Stimulated activated CD8-positive, alpha-beta memory T cell treated with anti-CD3 and anti-CD28 coated beads, Interleukin-15, amount 100 ng/mL, for 48 hours (primary cell): ENCODE measurements around the gene SGPP2.
"Not testable (repeated sequence)": the region's sequence is repeated elsewhere in the genome, so short reads cannot be mapped to it uniquely, and the experiment has no call there.

Experiments
- DNase-seq, 2 donors: peaks; one replicate each; pipeline ENCODE4 v3.0.0-alpha.2; 2020; ENCODE audit warnings: low read depth in 2 of 2

SGPP2 gene

DNA sequence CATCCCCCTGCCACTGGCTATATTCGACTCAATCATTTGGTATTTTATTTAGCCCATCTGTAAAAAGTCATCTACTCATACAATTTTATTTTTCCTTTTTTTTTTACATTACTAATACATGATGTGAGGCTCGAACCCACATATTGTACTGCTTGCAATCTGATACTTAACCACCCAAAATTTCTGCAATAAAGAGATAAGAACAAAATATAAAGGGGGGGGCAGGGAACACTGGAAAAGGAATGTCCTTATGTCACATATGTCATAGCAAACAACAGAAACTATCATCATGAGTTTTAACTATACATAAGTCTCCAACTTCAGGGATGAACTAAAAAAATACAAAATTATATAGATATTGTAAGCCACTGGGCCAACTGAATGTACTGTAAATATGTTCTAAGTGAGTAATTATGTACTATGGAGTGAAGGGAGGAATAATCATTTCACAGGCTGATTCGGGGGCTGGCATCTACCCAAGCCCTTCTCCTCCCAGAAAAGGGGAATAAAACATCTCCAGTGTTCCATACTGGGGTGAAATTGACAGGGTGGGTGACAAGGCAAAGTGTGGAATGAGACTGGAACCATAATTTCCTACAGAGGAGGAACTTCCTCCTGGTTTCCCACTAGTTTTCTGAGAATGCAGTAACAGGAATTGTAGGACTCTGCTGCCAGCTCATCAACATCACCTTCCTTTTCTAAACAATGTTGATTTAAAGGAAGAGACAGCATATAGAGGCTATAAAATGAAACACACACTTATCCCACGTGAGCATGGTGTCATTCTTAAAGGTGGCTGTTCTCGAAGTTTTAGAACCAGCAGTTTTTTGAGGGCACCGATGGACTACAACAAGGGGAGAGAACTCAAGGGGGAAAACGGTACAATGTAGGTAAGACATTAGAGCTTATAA is 152.1 kb downstream of the SGPP2 start:
- no peak for DNase-seq

DNA sequence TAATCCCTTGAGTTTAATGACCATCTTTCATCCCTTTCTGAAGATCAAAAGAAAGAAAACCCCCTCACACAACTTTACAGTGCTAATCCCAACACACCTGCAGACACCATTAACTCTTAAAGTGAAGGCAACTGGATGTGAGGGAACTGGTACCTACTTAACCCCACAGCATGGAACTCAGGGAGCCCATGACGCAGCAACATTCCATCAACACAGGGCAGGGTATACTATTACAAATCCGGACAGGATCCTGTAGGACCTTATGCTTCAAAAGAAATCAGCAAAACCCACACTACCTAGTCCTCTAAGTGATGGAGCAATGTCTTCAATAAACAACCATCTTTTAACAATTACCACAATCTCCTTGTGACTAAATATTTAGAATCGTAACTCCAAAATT is 153.0 kb downstream of the SGPP2 start:
- no peak for DNase-seq

DNA sequence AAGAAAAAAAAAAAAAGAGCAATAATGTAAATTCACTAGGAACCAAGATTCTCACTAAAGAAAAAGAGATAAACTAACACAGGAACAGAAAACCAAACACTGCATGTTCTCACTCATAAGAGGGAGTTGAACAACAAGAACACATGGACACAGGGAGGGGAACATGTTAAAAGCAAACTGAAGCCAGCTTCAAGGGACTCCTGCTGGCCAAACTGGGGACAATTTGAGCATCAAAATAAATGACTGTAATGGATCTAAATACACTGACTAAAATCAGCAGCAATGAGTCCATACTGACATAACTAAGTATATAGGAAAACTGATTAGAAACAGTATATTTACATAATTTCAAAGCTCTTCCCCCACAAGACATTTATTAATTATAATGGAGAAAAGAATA is 158.6 kb downstream of the SGPP2 start:
- DNase-seq, result no peak

DNA sequence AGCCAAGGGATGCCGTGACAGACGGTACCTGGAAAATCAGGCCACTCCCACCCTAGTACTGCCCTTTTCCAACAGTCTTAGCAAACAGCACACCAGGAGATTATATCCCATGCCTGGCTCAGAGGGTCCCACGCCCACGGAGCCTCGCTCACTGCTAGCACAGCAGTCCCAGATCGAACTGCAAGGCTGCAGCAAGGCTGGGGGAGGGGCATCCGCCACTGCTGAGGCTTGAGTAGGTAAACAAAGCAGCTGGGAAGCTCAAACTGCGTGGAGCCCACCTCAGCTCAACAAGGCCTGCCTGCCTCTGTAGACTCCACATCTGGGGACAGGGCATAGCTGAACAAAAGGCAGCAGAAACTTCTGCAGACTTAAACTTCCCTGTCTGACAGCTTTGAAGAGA is 160.2 kb downstream of the SGPP2 start:
- not testable (repeated sequence) for DNase-seq

DNA sequence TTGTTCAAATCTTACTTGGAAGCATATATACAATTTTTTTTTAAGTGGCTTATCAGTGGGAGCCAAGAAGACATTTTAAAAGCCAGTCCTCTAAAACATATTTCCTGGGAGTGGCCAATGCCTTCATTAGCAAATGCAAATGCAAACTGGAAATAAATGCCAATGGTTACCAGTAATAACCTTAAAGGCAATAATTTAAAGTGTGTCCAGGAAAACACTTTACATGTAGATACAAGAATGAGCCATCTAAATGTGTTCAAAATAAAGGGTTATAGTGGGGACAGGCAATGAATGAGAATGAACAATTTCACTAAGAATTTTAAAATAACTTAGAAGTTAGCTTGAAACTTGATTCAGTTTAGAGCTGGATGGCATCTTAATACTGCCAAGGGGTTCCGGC is 167.3 kb downstream of the SGPP2 start:
- DNase-seq, result no peak

DNA sequence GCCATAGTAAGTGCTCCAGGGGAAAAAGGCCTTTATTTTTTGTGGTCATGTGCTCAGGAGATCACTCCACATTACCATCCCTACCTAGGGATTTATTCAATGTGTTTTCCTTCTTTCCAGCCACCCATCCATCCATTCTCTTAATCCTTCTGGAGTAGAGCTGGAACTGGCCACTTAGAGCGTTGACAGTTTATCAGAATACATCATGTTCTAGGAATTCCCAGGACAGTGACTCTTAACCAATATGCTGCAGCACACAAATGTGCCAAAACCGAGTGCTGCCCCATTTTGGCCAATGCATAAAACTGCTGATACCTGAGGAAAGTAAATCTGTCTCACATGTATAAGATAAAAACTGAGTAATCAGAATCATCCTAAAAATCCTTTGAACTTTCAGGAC is 167.8 kb downstream of the SGPP2 start:
- no peak for DNase-seq

DNA sequence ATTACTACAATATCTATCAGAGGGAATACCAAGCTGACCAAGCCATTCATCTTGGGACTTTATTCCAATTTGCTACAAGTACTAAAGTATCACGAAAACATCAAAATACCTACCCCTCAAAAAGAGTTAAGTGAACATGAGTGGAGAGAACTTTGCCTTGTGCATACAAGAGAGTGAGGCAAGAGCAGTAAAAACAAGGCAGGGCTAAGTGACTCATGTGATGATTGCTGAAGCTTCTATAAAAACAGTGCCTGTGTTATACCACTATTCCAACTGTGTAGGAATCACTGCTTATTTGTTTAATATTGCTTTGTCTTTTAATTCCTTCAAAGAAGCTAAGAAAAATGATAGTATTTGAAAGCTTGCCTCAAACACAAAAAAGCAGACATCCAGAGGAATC is 170.3 kb downstream of the SGPP2 start:
- DNase-seq, result no peak

DNA sequence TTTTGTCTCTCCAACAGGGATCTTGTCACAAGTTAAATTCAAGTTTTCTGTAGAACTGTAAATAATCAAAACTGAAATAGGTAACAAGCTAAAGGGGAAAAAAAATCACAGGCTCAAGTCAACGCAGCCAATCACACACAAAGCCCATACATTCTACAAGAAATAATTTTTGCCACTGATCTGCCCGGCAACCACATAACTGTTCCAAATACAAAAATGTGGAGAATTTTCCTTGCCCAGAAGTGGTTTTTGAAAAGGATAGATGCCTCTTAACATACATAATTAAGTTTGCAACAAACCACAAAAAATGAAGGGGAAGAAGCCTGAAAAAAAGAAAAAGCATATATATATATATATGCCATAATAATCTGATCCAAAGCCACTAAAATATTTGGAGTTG is 171.2 kb downstream of the SGPP2 start:
- no peak for DNase-seq

DNA sequence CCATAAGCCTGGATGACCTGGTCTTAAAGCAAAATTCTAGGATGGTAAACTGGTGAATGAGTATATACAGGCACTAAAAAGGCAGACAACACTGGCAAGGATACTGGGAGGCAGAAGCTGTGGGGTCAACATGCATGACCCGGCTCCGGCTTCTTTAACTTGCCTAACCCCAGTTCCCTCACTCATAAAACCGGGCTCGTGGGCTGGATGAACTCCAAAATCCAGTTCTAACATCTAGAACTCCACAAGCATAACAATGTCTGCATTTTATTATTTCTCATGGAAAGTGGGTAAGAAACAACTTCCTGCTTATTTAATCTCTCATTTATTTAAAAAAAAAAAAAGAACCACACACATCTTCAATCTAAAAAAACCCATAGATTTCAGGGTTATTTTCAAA is 174.3 kb downstream of the SGPP2 start:
- no peak for DNase-seq

DNA sequence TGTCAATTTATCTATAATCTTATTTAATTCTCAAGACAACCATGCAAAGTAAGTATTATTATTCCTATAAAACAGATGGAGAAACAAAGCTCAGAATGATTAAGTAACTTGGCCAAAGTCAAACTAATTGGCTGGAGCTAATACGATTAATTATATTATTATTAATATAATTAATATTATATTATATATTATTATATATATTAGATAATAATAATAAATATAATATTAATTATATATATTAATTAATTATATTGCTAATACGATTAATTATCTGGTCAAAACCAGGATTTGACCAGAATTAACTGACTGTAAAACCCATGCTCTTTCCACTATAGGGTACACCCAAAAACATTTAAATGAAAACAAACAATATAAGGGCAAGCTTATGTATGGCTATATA is 179.2 kb downstream of the SGPP2 start:
- DNase-seq, result no peak

DNA sequence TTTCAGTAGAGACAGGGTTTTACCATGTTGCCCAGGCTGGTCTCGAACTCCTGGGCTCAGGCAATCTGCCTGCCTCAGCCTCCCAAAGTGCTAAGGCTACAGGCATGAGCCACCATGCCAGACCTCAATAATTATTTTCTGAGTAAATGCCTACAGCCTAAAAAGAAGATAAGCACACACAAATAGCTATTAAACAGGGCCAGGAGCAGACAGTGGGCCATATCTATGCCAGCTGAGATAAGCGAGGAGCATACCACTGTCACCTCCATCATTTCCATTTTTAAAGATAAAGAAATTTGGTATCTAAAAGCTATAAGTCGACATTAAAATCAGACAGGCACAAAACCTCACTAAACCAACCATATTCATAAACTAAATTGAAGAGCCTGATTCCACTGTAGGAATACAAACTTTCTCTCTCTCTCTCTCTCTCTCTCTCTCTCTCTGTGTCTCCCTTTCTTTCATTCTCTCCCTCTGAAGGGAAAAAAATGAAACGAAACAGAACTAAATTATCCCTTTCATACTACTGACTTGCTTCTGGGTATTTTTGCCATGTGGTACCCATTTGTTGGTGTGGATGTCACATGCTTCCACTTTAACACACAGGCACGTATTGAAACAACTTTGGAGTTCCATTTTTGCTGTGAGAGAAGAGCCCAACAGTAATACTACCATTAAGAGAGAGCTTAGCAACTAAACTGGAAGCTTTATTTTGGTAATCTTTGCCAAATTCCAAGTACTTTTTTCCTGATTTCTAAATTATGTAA is 180.6 kb downstream of the SGPP2 start:
- no peak for DNase-seq

DNA sequence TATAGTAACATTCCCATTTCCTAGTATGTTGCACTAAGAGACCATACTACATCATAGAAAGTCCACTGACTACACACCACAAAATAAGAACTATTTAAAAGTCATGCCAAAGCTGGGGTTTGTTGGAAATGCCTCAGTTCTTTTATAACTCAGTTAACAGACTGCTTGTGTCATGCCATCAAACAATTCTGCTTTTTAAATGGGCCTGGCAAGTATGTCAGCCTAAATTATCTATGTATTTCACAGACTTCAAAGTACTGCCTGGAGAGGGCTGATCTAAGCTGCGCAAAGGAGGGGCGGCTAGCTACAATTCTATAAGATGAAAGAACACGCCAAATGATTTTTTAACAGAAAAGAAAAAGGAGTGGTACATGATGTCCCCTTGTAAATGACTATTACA is 182.0 kb downstream of the SGPP2 start:
- DNase-seq, result no peak

DNA sequence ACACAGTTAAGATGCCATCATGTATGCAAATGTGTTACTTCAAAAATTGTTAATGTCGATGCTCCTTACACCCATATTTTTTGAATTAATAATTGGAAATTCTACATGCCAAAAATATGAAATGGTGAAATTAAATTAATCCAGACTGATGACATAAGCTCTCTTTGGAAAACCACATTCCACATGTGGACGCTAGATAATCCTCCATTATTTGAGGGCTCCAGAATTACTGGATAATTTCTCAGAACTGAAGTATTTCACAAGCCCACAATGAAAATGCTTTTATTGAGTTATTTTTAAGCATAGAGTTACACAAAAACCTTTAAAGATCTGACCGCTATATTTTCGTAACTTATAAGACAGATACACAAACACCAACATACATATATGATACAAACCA is 183.7 kb downstream of the SGPP2 start:
- DNase-seq, result no peak

DNA sequence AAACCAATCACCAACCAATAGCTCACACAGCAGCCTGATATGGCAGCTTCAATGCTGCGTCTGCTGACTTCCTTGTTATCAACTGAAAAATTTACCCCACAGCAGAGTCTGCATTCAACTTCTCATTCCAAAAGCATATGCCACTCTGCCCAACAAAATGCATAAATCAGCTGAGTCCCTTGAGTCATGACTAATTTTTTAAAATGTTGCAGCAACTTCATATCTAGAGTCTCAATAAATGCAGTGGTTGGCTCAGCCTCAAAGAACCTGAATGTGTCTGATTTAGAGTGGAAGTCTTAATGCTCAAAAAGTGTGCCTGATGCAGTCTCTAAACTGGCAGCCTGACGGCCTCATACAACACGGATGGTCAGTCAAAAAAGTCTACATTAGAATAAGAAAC is 185.0 kb downstream of the SGPP2 start:
- no peak for DNase-seq
